Inflammatory macrophage (primary cell): ENCODE results near the gene TMEM170B.

Experiments used
- DNase-seq, 2 donors: peaks; one replicate each; pipeline ENCODE4 v3.0.0-alpha.2; 2020 to 2022
- total RNA-seq, 18 experiments: gene quantifications; one replicate each; lab custom pipeline; 2026; ENCODE audit warnings: mixed read lengths in 6 of 18, inconsistent platforms in 2 of 18; lab: John Stamatoyannopoulos, UW

The TMEM170B gene, protein sequence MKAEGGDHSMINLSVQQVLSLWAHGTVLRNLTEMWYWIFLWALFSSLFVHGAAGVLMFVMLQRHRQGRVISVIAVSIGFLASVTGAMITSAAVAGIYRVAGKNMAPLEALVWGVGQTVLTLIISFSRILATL
- total RNA-seq, result 4.5 to 225 (median 49.5) reads per million in 18 experiments

DNA sequence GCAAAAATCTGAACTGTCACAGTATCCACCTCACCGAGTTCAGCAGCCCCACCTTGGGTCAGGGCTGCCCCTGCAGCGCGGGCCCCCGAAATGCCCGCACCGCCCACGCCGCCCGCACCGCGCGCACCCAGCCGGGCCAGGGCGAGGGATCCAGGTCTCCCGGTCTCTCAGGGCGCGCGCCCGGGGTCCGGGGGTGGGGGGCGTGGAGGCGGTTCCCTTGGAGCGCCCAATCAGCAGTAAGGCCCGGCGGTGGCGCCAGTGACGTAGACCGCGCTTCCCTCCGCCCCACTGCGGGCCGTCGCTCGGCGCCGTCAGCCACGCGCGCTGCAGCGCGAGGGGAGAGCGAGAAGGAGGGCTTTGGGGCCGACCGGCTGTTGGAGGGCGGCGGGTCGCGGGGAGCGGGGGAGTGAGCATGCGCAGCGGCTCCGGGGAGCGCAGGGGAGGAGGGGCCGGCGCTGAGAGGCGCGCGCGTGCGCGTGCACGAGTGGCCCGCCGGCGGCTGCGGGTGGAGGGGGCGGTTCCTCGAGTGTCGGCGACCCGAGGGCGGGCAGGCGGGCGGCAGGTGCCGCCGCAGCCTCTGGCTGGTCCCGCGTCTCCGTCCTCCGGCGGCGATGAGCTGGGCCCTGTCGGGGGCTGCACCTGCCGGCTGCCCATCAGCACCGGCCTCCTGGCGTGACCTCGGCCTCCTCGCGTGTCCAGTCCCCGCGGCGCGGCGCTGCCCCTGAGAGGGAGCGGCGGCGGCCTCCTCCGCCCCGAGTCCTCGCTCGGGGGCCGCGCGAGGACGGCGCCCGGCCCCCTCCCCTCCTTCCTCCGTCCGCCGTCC lies at the start of gene TMEM170B:
Gene TMEM170B, plus strand, starts transcription at position 521 of the 823 bp plus-strand sequence. CDS start 529 bp downstream, outside the sequence.
- peak; percentile 98 for DNase-seq

DNA sequence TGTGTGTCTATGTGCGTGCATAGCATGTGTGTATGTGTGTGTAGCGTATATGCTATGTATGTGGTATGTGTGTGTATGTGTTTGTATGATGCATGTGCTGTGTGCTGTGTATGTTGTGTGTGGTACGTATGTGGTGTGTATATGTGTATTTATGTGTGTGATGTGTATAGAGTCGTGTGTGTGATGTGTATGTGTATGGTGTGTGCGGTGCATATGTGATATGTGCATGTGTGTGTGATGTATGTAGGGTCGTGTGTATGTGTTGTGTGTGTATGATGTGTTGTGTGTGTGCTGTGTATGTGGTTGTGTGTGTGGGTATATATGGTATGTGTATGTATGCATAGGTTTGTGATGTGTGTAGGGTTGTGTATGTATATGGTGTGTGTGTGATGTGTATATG lies 46.6 kb upstream of the TMEM170B start:
- no peak for DNase-seq

DNA sequence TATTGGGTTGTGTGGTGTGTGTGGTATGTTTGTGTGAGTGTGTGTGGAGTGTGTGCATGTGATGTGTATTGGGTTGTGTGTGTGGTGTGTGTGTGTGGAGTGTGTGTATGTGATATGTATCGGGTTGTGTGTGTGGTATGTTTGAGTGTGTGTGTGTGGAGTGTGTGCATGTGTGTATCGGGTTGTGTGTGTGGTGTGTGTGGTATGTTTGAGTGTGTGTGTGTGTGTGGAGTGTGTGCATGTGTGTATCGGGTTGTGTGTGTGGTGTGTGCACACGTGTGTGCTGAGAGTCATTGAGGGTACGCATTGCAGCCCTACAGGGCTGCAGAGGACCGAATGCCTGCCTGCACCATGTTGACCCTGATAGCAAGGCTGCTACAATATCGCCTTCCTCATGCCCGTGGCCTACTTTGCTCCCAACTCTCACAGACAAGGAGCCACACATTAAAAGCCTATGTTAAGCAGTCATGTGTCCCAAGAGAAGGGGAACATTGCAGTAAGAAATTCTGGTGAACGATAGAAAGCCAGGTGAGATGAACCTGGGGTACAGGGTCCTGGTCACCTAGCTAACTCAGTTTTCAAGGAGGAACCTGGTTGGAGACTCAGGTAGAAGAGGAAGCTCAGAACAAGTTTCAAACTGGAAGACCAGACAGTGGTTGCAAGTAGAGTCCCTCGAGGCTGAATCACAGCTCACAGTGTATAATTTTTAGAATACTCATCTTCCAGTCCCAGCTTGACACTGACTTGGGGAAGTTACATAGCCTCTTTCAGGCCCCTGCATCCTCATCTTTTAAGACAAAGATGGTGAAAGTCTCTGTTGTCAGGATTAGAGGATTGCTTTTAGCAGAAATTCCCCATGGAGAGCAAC lies 45.7 kb upstream of the TMEM170B start:
- DNase-seq, result peak; percentile 21 to 39

DNA sequence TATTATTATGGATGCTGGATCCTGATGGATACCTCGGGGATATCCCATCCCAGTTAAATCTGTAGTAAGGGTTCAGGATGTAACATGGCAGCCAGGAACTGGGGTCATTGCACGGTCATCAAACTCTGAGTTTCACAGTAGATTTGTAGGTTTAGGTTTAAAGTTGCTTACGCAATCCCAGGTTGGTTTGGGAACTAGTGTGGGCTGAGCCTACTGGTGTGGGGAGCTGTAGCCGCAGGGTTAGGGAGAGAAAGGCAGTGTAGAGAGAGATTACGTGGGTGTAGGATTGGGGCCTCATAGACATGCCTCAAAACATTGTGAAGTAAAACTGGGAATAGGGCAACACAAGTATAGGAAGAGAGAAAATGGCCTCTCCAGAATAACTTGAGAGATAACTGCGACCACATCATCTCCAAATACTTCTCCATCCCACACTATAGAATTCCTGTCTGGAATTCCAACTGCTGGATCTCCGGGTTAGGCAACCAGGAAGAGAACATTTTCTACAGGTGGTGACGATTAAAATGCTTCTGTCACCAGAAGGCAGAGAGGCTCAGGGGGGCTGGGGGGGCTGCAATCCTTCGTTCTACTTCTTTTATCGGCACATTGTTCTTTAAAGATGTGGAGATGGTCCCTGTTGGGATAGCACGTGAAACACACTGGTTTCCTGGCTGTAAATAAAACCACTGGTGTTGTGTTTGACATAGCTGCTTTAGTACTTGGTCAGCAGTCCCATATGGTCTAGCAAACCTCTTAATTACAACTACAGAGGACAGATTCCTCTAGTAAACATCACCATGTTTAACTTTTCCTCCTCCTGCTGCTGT lies 44.9 kb upstream of the TMEM170B start:
- peak; percentile 13 to 25 for DNase-seq

DNA sequence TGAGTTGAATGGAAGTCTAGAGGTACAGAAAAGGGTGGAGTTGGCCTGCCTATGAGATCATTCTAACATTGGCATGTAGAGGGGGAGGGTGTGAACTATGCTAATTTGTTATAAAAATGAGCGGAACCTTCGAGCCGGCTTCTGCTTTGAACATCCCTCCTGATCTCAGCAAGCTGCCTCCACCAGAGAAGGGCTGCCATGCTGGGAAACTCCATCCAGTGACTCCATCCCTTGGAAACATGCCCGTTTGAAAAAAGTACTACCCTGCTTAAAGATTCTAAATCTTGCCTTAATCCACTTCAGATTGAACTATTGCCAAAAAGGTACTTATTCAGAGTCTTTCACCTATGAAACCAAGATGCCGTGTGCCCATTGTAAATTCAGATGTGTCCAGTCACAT lies 43.6 kb upstream of the TMEM170B start:
- no peak for DNase-seq

DNA sequence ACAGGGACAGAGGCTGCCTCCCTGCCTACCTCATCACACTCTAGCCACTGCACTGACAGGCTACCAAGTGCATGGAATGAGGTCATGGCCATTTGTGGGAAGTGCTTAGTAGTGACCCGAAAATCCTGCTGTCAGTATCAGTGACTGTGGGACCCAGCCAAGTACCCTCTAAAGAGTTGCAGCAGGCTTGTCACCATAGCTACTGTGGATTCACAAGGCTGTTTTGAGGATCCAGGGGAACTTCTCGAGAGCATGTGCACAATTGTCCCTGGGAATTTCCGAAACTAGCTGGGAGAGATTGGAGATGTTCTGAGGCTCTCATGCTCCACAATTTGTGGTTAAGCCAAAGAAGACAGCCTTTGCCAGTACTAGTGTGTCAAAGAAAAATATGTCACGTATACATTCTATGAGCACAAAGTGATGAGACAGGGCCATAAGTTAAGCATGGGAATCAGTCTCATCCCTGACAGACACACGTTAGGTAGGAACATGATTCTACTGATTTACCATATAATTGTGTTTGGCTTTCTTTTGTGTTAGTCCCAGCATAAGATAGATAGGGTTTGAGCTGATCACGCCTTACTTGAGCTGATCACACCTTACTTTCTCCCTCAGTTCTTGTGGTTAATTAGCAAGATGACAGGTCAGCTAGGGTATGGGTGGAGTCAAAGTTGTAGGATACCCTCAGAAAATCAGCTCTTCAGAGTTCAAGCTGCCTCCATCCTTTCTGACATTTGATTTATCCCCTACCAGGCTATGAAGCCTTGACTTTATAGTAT lies 42.6 kb upstream of the TMEM170B start:
- peak in 1 of 2 donors; percentile 58 for DNase-seq

DNA sequence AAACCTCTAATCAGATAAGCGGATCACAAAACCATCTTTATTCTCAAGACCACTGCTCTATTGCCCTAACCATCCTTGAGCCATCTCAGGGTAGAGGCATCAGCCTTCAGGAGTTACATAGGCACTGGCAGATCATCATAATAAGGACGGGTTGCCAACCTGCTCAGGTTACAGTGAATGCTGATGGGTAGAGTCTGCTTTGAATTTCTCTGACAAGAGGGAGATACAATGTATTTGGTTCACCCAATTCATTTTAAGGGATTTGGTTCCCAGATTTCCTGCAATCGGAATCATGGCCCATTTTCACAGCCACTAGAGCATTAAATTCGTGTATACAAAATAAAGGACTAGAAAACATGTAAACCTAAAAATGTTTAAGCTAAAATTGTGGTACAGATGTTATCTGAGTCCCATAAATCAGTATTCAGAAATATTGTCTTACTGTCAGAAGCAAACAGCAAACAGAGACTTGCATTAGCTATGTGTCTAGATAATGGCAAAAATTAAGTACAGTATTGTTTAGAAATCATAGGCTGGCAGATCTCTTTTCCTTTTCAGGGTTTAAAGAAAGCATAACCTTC lies 41.9 kb upstream of the TMEM170B start:
- no peak for DNase-seq

DNA sequence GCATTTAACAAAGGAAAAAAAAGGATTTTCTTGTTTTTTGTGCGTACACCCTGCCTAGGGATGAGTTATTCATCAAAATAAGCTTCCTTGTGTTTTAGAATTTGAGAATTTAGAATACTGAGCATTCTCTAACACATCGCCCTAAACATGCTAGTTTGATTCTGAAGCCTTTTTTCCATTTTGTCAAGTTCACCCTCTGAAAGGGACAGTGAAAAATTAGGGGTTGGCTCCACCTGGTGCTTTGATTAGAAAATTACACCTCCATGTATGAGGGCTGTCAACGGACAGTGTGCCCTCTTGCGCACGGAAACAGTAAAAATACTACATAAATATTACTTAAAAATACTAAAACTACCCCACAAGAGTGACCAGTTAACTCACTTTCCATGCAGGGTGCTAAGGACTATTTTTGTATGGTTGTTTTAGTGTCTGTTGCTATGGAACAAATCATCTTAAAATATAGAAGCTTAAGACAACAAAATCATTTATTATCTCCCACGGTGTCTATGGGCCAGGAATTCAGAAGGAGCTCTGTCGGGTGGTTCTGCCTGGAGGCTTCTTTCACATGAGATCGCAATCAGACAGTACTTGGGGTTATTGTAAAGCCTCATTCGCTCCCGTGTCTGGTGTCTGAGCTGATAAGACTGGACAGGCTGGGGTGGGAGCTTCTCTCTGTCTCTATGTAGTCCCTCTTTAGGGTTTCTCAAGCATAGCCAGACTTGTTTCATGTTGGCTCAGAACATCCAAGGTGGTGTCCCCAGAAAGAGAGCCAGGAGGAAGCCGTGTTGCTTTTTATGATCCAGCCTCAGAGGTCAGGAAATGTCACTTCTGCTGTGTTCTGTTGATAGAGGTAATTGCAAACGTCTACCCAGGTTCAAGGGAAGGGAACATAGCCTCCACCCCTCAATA lies 41.1 kb upstream of the TMEM170B start:
- DNase-seq, result peak; percentile 82 to 86

DNA sequence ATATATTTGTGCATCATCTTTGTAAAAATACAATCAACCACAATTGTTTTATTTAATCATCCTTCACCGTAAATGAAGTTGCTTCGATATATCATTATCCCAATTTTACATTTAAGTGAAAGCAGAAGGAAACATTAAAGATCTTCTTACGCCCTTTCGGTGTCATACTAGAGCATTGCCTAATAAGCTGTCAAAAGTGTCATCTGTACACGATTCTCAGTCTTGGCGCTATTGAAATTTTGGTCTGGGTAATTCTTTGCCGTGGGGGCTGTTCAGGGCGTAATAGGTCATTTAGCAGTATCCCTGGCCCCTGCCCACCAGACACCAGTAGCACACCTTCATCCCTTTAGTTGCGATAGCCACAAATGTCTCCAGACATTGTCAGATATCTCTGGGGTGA lies 40.4 kb upstream of the TMEM170B start:
- DNase-seq, result peak; percentile 25 to 43

DNA sequence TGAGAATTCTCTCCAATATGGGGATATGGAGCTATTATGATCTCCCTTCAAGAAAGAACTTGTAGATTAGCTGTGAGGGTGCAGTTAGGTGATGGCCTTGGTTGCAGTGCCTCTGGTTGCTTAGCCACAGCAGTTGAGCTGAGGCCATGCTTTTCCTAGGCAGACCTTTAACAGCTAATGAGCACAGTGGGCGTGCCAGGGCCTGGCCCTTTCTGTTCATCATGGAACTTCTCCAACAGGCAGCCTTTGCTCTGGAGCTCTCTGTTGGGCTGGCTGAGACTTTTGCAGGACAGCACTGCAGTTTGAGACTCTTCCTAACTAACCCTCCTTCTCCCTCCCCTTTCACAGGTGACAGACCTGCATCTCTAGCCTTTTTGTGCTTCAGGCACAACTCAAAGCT lies 39.7 kb upstream of the TMEM170B start:
- peak; percentile 24 to 28 for DNase-seq

DNA sequence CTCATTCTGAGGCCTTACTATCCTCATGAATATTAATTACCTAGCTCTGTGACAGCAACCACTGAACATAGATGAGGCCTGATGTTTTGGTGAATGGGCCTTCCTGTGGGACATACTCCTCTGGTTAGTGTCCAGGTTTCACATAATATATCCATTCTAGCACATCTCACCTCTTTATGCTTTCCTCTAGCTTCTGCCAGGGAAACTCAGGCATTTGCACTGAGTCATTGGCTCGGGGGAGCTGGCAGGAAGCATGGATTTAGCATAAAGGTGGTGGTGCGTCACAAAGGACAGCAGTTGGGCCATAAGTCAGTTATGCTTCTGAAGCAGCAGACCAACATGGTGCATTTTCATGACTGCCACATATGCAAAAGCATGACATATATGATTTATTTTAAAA lies 37.5 kb upstream of the TMEM170B start:
- DNase-seq, result no peak

DNA sequence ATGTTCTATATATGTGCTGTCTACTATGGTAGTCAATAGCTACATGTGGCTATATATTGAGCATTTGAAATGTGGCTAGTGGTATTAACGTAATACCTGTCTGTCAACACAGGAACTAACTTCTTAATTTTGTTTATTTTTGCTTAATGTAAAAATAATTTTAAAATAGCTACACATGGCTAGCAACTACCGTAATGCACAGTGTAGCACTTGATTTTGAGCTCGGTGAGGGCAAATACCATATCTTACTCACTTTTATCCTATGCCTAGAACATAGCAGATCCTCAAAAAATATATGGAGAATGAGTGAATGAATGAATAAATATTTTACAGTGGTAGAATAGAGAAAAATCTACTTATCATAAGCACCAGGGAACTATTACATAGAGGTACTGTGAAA lies 28.1 kb upstream of the TMEM170B start:
- no peak for DNase-seq

DNA sequence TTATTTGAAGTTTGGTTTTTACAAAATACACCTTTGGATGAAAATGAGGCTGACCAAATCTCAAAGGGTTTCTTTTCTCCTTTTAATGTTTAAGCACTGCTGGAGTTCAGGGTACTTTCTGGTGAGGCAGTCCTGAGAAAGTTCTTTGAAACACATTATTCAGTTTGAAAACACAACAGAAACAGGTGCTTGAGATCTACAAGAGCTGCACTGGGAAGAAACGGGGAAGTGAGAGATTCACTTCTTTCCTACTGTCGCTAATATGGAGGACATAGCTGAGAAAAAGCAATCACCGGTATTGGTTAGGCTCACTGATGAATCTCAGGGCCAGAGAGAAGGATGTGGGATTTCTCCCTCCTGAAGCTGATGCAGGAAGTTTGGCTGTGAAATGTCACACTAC lies 22.9 kb upstream of the TMEM170B start:
- no peak for DNase-seq

DNA sequence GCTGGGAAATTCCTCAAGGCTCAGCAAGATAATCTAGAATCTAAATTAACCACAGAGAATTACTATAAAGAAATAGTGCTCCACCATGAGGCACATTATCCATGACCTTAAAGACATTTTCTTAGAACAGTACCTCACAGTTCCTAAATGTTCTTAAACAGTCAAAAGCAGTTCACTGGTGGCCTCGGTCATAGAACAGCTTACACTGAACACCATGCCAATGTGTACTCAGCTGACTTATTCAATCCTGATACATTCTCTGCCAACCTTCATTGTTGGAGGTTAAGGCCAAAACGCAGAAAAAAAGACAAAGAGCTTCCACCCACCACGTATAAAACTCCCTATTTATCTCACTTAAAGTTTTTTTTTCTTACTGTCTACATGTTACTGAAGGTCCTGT lies 21.8 kb upstream of the TMEM170B start:
- no peak for DNase-seq

DNA sequence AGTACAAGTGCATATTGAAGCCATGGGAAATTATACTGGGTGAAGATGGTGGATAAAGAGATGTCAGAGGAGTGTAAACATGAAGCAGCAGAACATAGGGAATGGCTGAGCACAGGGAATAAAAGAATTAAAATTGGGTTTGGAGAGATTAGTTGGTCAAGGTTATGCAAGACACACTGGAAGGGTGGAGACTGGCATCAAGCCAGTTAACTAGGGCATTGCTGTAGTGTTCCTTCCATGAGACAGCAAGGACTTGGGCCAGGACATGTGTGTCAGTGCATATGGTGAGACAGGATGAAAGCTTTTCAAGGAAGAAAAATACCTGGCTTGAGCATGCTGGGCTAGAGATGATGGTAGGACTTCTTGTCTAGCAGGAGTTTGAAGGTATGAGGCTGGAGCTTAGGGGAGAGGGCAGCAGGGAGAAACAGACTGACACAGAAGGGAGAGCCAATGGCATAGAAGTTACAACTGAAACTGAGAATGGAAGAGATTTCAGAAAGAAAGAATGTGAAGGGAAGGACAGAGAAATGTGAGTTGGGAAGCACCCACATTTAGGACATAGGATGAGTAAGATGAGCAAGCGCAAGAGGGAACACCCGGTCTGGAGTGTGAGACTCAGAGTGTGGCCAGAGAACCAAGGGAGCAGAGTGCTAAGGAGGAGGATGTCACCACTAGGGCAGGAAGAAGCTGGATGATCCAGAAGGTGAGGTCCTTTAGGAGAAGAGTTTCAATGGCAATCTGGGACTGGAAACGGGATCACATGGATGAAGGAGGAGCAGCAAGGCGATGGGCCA lies 14.5 kb upstream of the TMEM170B start:
- DNase-seq, result peak; percentile 36 to 53

DNA sequence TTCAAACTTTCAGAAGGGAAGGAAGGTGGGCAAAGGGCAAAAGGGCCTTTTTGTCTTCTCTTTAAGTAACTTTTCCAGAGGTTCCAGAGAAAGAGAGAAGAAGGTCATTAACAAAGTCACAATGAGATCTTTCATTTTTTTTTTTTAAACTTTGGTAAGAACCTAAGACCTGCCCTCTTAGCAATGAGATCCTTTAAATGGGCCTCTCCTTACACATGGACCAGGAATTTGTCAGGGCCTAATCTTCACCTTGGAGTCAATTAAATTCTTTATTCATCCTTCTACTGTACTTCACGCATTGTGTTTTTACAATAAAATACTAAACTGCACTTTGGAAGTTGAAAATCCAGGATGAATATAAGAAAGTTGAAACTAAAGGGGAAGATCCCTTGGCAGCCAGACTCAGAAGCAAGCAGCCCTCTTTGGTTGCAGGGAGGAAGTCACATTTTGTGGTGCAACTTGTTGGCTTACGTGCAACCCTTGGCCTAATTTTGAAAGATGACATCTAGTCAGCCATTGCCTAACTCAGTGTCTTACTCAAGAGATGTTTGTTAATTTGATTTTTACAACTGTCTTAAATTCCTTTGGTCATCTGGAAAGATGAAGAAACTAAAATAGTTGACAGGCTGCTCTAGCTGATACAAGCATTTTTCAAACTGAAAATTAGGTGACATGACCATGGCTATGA lies 11.9 kb upstream of the TMEM170B start:
- peak; percentile 94 to 100 for DNase-seq

DNA sequence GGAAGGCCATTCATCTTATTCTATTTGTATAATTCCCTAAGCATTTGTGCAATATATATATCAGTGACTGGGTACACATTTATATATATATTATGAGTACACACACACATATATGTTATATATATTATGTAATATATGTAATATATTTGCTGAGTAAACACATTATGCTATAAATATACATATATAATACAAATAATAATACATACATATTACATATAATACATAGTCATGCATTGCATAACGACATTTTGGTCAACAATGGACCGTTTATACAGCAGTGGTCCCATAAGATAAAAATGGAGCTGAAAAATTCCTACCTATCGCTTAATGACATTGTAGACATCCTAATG lies 11.4 kb upstream of the TMEM170B start:
- DNase-seq, result no peak

DNA sequence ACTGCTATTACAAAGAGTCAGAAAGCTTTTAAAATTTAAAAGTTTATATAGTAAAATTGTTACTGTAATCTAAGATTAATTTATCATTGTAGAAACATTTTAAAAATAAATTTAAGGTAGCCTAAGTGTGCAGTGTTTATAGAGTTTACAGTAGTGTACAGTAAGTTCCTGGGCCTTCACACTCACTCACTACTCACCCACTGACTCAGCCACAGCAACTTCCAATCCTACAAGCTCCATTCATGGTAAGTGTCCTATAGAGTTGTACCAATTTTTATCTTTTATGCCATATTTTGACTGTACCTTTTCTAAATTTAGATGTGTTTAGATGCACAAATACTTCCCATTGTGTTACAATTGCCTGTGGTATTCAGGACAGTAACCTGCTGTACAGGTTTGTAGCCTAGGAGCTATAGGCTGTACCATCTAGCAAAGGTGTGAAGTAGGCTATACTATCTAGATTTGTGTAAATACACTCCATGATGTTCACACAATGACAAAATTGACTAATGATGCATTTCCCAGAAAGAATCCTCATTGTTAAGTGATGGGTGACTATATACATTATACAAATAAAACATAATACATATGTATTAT lies 10.2 kb upstream of the TMEM170B start:
- DNase-seq, result no peak
